GM18499 (cell line): ENCODE measurements around the gene STK33.

ENCODE experiments used
- ATAC-seq: cut with Tn5 transposase; IDR thresholded peaks from one replicate; pipeline ENCODE4 v1.9.1; 2021; ENCODE audit warnings: moderate number of reproducible peaks; ENCODE audit not compliant: insufficient read depth, unreplicated experiment

STK33 gene

DNA sequence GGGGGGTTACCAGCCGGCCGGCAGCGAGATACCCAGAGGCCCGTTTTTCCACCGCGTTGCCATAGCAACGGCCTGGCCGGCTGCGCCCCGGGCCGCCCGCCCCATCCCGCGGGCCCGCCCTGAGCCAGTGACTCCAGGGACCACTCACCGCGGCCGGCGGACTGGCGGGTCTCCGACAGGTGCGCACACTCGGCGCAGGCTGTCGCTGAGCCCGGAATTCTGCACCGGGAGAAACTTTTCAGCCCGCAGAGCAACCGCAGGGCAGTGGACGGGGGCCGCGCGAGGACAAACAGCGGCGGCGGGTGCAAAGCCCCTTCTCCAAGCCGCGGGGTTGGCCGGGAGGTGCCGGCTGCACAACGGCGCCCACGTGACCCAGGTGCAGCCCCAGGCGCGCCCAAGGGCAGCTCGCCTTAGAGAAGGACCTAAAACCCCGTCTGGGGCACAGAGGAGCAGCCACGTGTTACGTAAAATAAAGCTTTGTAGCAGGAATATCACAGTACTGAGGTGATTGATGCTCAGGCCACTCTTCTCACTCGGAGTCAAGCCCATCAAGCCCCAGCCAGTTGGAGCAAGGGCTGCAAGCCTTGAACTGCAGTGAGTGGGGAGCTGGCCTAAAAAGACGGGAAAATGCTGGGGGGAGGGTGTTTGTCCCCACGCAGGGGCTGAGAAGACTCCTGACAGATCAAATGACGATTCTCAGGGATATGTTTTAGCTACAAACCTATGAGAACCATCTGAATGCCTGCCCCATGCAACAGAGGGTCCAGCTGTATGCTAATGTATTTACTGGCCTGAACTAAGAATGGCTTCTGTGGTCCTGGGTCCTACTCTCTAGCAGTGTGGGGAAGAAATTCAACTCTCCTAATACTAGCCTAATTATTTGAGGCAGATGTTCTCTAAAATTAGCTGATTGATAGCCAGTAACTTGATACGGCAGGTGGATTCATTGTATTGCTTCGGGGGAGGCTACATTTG is at the start of gene STK33:
STK33 (minus strand) TSS at position 294 of the 975 bp plus-strand sequence. CDS start 119,323 bp downstream, outside the sequence.
- ATAC-seq = peak; percentile 70

DNA sequence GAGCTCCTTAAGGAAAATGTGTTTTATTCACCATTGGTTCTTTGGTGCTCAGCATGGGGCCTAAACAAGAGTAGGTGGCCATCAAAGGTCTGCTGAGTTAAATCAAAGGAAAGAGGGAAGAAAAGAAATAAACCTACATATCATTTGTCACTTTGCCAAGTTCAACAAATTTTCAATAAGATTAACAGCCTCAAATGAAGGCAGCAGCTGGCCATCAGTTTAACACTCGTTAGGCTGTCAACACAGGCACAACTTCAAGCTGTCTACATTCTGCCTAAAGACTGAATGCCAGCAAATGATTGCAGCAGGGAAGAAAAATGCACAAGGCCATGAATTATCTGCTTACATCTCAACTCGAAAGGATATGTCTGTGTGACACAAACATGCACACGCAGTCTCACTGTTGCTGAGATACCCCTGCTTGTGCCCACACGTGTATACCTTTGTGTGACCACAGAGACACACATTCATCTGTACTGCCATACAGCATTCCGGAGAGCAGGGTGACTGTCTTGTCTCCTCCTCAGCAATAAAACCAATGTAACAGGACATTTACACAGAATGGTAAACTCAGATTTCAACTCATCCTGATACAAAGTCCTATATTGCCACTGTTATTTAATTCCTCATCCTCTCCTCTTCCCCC is 48.3 kb upstream of the STK33 start:
- no peak for ATAC-seq

DNA sequence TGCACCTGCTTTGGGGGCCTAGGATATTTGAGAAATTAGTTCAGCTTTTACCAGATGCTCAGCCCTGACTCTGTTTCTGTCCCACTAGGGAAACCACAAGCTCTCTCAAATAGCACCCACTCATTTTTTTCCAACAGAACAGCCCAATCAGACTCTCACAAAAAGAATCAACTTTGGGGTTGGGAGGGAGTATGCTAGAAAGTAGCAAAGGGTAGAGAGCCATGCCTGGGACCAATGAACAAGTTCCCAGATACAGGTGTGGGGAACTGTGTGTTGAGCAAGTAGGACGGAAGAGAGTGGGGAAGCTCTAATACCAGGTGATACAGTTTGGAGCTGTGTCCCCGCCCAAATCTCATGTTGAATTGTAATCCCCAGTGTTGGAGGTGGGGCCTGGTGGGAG is 47.3 kb upstream of the STK33 start:
- no peak for ATAC-seq

DNA sequence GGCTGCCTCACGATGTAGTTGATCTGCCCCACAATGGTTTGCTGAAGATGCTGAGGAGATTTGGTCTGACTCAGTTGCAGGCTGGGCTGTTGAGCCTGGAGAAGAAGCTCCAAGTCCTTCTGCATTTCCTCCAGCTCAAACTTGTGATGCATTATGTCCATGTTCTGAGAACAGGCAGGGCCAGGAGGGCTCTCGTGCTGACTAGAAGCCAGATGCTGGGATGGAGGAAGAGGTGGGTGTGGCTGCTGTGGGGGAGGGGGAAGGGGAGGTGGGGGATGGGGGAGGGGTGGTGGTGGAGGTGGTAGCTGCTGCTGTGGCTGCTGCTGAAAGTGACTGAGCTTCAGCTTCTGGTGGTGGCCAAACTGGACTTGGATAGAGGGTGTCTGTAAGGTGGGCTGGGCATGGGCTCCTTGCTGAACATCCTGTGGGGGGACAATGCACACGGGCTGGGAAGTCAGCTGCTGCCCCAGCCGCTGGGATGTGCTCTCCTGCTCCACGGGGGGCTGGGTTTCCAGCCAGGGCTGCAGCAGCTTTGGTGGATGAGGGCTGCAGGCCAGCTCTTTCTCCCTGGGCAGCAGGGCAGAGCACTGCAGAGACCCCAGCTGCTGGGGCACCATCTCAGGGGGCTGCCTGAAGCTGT is 46.4 kb upstream of the STK33 start:
- no peak for ATAC-seq

DNA sequence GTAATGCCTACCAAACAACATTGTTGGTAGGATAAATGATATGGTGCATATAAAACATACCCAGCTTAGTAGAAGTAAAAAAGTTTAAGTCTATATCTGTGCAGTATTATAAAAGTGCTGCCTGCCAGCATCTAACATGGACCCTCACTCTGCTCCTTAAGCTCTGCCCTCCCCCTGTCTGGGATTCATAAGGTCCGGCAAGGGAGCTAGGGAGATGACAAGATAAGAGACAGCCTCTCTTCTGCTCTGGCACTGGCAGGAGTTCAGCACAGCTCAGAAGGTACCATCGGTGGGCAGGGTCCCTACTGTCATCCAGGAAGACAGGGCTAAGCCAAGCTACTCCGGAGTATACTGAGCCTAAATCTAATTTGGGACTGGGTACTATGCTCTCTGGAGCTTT is 45.6 kb upstream of the STK33 start:
- no peak for ATAC-seq

DNA sequence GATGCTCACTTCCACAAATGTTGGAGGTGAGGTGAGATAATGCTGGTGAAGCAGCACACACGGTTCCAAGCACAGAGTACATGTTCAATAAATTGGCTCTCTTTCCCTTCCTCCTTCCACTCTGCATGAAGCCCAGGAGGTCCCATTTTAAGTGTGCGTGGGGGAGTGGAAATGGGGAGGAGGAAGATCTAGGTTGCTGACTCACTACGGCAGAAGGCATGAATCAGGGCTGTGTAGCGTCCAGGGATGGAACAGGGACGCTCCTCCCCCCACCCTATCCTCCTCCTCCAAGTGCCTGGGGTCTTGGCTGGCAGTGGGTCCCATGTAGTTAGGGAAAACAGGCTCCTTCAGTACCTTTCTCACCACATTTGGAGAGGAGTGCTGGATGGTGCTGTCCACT is 44.3 kb upstream of the STK33 start:
- ATAC-seq = no peak

DNA sequence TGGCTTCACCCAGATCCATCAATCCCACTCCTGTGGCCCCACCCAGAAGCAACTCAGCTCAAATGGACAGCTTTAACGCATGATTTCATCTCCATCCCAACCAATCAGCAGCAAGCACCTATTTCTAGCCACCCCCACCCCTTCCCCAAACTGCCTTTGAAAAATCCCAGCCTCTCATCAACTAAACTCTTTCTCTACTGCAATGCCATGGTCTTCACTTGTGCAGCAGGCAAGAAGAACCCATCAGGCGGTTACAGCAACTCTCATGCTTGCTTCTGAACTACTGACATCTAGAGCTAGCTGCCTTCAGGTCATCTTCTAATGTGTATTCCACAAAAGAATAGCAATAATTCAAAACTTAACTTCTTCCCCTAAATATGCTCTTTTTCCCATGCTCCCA is 42.1 kb upstream of the STK33 start:
- ATAC-seq = no peak

DNA sequence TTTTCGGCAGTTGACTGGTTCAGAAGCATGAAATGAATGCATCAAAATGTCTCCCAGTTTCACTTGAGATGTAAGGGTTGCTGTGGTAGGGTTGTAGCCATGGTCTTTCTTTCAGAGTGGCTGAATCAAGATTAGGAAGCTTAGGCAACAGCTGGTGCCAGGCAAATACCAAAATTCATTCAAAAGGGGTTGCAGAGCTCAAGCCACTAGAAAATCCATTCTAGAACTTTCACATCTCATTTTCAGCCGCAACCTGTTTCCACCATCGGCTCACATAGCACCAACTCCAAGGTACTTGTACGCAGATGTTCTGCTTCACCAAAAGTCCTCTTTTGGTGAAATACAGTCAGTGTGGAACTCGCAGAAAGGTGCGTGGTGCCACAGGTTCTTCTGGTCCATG is 40.5 kb upstream of the STK33 start:
- no peak for ATAC-seq

DNA sequence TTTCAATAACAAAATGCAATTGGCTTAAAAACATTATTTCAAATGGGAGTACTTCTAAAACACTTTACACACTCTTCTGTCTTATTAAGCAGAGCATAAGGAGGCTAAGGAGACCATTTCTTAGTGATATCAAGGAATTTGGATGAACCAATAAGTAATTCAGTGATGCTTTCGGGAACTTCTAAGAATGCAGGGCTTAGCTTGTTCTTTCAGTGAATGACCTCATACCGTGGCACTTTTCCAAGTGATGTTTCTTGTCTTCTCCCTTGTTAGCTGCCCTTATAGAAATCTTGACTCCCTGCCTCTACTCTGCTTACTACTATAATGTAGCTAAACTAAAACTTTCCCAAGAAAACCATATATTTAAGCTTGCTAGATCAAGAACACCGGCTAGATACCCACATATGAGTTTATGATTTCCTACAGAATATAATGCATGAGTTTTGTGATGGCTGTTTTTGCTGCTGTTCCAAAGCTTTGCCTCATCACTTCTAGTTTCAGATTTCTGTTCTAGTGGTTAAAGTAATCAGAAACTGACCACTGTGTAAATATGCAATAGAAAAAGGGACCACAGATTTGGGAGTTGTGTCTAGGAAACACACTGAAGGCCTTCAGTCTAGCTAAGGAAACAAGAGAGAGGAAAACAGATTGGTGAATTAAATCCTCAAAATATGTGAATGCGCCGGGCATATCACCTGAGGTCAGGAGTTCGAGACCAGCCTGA is 37.5 kb upstream of the STK33 start:
- ATAC-seq = no peak

DNA sequence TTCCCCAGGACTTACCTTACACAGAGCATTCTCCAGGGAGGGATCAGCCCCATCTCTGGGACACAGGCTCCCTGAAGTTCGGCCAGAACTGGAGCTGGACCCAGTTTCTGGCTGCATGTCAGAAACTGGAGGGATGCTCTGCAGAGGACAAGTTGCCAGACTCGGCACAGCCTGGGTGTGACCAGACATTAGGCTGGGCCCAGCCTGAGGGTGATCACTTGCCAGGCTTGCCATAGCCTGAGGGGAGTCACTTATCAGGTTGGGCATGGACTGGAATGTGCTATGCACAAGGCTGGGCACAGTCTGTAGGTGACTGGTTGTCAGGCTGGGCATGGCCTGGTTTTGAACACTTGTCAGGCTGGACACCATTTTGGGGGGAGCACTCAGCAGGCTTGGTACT is 30.7 kb upstream of the STK33 start:
- ATAC-seq = no peak

DNA sequence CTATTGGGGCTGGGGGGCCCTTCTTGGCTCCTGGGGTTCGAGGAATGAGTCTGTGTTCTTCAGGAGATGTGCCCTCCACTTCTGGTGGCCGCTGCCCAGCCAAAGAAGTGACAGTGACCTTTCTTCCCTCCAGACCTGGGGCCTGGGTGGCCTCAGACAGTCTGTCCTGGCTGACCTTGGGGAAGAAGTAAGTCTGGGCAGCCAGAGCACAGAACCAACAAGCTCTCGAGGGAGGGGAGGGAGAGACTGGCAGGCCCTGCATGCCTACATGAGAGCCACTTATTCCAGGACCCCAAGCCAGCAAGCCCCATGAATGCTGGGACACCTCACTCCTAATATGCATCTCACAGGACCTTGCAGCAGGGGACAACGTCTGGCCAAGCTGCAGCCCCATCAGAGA is 27.1 kb upstream of the STK33 start:
- no peak for ATAC-seq

DNA sequence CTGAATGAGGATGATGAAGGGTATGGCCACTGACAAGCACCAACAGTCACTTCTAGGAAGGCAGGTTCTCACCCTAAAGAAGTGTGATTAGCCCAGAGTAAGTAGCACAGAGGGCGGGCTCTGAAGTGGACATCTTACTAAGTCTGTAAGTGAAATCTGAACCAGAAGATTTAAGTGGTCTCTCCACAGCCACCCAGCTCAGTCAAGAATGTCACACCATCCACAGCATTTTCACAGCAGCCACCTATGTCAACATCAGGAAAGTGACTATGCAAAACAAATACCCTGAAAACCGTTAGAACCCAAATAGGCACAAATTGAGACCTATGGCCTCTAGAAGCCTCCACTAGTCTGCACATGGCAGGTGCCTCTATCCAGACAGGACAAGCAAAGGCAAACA is 23.0 kb upstream of the STK33 start:
- no peak for ATAC-seq

DNA sequence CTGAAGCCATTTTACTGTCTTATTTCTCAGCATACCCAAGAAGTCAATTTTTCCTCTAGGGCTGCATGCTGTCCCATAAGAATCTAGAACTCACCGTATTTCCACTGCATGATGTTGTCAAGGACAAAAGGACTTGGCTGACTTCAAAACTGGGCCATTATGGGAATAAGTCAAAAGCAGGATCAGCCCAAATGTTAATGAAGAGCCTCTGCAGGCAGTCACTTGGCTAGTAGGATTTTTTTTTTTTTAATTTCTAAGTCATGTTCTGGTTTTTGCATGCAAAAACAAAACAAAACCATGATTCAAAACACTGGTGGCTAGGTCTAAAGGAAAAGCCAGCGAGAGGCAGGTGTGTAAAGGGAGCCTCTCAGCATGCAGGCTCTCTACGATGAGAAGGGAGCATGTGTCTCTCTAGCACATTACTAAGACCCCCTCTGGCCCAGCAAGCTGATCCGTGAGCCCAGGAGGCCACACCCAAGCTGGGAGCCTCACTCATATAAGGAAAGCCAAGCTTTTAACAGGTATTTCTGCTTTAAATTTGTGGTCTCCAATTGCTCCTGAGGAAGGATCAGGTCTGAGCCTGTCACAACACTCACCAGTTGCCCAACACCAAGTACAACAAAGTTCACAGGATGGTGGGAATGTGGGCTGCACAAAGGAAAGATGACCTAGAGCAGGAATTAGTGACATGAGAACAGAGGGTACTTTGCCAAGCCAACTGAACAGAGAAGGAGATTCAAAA is 21.4 kb upstream of the STK33 start:
- no peak for ATAC-seq

DNA sequence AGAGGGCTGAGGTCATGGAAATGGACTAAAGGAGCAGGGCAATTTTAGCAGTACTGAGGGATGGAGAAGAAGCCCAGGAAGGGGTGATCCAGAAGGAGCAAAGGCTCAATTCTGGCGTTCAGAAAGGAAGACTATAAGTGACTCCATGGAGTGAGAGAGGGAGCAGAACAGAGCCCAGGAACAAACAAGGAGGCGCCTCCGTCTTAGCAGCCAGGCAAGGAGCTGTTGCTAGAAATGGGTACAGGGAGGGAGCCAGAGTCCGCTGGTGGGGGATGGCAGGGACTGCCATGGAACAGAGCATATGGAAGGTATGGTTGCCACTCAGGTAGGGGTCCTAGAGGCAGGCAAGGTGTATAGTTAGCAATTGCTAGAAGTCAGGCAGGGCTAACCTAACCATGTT is 20.5 kb upstream of the STK33 start:
- no peak for ATAC-seq

DNA sequence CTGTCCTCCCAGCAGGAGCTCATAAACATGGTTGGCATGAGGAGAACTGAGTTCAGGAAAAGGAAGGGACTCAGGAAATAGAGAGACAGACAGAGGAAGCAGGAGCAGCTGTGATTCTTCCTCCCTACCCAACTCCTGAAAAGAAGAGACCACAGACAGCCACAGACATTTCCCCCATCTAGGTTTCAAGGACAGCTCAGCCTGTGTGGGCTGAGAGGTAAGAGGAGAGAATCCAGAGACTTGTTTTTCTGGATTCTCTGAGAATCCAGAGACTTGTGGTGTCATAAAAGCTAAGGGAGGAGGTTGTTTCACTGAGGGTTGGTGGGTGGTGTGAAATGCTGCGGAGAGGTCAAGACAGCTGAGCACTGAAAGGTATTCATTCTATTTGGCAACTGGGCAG is 19.0 kb upstream of the STK33 start:
- ATAC-seq = no peak

DNA sequence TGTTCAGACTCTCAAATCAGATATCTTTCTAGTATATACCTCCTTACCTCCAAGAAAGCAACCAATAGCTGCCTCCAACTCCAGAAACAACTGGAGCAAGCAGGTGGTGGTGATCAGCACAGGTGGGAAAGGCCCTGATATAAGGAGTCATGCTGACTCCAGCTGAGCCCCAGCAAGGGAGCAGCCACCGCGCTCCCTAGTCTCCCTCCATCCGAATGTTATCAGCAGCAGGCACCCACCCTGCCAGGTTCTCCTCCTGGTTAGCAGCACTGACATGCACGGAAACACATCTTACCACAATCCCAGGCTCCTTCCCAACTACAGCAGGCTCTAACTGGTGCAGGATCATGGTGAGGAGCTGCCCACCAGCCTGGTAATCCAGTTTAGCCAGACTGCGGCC is 18.5 kb upstream of the STK33 start:
- ATAC-seq = no peak

DNA sequence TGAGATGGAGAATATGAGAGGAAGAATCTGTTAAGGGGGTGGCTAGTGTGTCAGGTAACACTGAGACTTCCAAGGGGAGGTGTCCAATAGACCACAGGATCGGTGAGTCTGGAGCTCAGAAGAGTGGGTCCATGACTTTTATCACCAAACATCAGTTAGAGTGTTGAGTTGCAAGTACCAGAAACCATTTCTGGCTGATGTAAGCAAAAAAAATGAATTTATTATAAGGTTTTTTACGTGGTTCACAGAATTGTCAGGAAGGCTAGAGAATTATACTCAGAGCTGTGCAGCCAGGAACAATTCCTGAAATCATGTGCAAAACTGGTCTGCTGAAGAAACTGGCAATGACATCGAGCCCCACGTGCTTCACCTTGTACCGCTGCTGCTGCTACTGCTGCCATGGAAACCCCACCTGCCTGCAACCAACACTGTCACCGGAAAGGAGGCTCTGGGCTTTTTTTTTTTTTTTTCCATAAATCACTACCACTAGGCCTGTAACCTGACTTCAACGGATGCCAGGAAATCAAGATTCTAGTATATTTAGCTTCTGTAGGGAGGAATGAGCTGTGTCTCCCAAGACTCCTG is 16.6 kb upstream of the STK33 start:
- ATAC-seq = no peak

DNA sequence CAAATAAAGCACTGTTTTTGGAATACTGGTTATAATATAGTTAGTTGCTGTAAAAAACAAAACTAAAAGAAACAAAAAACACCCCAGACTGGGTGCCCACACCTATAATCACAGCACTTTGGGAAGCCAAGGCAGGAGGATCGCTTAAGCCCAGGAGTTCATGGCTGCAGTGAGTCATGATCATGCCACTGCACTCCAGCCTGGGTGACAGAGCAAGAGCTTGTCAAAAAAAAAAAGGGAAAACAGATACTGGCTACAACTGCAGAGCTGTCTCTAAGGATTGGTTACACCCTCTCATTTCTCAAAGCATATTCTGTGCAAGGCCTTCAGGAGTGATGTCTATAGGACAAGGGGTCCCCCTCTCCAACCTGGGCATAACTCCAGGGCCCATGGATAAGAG is 14.6 kb upstream of the STK33 start:
- ATAC-seq = no peak

DNA sequence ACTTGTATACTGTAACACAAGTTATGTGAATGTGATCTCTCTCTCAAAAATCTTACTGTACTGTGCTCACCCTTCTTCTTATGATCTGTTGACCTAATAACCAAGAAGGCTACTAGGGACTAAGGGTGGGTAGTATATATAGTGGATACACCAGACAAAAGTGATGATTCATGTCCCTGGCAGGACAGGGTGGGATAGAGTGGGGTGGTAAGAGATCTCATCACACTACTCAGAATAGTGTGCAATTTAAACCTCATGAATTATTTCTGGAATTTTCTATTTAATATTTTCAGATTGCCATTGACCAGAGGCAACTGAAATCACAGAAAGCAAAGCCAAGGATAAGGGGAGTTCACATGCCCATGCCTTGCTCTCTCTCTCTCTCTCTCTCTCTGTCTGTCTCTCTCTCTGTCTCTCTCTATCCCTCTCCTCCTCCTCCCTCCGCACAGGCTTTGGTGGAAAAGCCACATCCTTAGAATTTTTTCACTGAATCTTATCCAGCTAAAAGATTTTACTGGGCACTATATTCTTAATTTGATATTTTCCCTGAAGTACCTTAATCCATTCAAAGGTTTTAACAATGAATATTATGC is 12.0 kb upstream of the STK33 start:
- ATAC-seq = no peak
